Parathyroid adenoma (tissue), 2 donors: ENCODE results near the gene CYBA.
A peak's percentile ranks its signal among the peaks of the same experiment; 100 is the strongest.

Source experiments
- H2AFZ ChIP-seq: fragments of 300-600 bp; sonication (generic); one replicate; pipeline ENCODE4 v1.7.0; 2017; ENCODE audit warnings: antibody characterized with exemption, mild to moderate bottlenecking
- H3K27ac ChIP-seq: fragments of 300-600 bp; sonication (generic); one replicate; pipeline ENCODE4 v1.7.0; 2017
- H3K27me3 ChIP-seq: fragments of 300-600 bp; sonication (generic); one replicate; pipeline ENCODE4 v1.7.0; 2017; ENCODE audit warnings: low read length; ENCODE audit not compliant: control insufficient read depth, insufficient read depth
- H3K36me3 ChIP-seq: fragments of 300-600 bp; sonication (generic); one replicate; pipeline ENCODE4 v1.7.0; 2017; ENCODE audit warnings: low read length; ENCODE audit not compliant: control insufficient read depth, insufficient read depth
- H3K4me1 ChIP-seq: fragments of 300-600 bp; sonication (generic); one replicate; pipeline ENCODE4 v1.7.0; 2017; ENCODE audit warnings: control low read depth
- H3K4me2 ChIP-seq: fragments of 300-600 bp; sonication (generic); one replicate; pipeline ENCODE4 v1.7.0; 2017; ENCODE audit warnings: low read length
- H3K4me3 ChIP-seq: fragments of 300-600 bp; sonication (generic); one replicate; pipeline ENCODE4 v1.7.0; 2017; ENCODE audit warnings: low read depth, low read length
- H3K79me2 ChIP-seq: fragments of 300-600 bp; sonication (generic); one replicate; pipeline ENCODE4 v1.7.0; 2017; ENCODE audit warnings: control low read depth
- H3K9ac ChIP-seq: fragments of 300-600 bp; sonication (generic); one replicate; pipeline ENCODE4 v1.7.0; 2017; ENCODE audit warnings: mild to moderate bottlenecking
- H3K9me3 ChIP-seq: fragments of 300-600 bp; sonication (generic); one replicate; pipeline ENCODE4 v1.7.0; 2017; ENCODE audit warnings: low read length; ENCODE audit not compliant: control insufficient read depth
- TF ChIP-seq, protein P1 (sequence below): fragments of 300-600 bp; sonication (generic); IDR thresholded peaks from one replicate; pipeline ENCODE4 v1.7.0; 2017; ENCODE audit warnings: antibody characterized with exemption, mild to moderate bottlenecking
- donor health status: primary hyperparathyroidism.

The CYBA gene

DNA sequence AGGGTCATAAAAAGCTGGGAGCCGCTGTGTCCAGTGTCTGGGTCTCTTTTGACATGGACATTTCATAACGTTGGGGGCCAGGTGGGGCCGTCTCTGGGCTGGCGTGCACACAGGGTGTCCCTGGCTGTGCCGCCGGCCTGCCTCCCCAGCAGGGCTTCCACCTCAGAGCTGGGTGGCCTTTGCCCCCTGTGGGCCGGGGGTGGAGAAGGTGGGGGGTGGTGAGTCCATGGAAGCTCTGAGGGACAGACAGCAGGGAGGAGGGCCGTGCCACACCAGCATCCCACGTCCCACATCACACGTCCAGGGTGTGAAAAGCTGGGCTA lies 36.4 kb upstream of the CYBA start:
- no peaks in the 10 kb centered on the region for H3K27me3 ChIP-seq
- peak overlapping the region; percentile 93 for H3K4me2 ChIP-seq
- no peak overlapping the region for H3K9ac ChIP-seq
- no peaks in the 10 kb centered on the region for H3K9me3 ChIP-seq
- H3K27ac ChIP-seq: peak overlapping the region; percentile 48
- H2AFZ ChIP-seq: no peak overlapping the region
- no peaks in the 10 kb centered on the region for H3K36me3 ChIP-seq
- TF ChIP-seq, protein P1, sequence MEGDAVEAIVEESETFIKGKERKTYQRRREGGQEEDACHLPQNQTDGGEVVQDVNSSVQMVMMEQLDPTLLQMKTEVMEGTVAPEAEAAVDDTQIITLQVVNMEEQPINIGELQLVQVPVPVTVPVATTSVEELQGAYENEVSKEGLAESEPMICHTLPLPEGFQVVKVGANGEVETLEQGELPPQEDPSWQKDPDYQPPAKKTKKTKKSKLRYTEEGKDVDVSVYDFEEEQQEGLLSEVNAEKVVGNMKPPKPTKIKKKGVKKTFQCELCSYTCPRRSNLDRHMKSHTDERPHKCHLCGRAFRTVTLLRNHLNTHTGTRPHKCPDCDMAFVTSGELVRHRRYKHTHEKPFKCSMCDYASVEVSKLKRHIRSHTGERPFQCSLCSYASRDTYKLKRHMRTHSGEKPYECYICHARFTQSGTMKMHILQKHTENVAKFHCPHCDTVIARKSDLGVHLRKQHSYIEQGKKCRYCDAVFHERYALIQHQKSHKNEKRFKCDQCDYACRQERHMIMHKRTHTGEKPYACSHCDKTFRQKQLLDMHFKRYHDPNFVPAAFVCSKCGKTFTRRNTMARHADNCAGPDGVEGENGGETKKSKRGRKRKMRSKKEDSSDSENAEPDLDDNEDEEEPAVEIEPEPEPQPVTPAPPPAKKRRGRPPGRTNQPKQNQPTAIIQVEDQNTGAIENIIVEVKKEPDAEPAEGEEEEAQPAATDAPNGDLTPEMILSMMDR: no peak
- peak overlapping the region; percentile 70 for H3K4me3 ChIP-seq
- no peaks in the 10 kb centered on the region for H3K79me2 ChIP-seq
- peaks cover 23% of the 10 kb centered on the region for H3K4me1 ChIP-seq

DNA sequence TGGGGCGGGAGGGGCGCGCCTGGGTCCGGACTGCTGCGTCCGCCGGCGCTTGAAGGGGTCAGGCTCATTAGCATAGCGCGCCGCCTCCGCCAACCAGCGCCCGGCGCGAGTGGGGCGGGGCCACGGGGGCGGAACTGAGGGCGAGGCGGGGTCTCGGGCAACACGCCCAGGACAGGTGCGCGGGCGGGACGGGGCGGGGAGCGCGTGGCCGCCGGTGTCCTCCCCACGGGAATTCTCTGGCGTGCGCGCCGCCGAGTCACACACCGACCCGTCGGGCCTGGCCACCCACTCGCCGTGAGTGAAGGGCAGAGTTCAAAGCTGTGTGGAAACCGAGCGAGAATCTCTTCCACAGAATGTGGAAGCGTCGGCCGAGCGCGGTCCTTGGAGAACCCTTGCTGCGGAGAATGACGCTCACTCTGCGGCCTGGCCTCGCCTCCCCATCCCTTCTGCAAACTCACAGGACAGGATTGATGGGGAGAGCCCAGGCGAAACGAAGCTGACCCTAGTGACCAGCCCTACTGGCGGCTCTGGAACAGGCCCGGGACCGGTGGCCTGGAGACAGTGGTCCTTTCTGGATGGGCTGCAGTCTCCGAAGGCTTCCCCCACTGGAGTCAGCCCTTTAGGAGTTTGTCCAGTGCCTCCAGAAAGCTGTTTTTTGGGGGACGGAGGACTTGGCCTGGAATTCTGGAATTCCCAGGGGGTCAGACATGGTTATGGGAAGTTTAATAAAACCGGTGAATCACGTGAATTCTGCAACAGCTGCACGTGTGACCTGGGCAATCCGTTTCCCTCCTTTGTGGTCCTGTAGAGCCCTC lies 35.8 kb upstream of the CYBA start, which contains the start of gene SNAI3:
Gene SNAI3, minus strand, starts transcription at position 69 of the 815 bp plus-strand sequence. CDS start 101 bp downstream, outside the sequence.
- Histone ChIP-seq H3K4me2 (peak within 1 kb of the TSS; percentile 93), H3K36me3 (no peaks in the 10 kb centered on the region), H3K4me1 (peaks cover 23% of the 10 kb centered on the region), H3K27ac (peak within 1 kb of the TSS; percentile 48), H3K27me3 (no peaks in the 10 kb centered on the region), H3K9ac (no peak within 1 kb of the TSS), H3K4me3 (peak within 1 kb of the TSS; percentile 70), H3K9me3 (no peaks in the 10 kb centered on the region), H2AFZ (peak within 1 kb of the TSS; percentile 75), H3K79me2 (no peaks in the 10 kb centered on the region)
- TF ChIP-seq, protein P1: no peak

DNA sequence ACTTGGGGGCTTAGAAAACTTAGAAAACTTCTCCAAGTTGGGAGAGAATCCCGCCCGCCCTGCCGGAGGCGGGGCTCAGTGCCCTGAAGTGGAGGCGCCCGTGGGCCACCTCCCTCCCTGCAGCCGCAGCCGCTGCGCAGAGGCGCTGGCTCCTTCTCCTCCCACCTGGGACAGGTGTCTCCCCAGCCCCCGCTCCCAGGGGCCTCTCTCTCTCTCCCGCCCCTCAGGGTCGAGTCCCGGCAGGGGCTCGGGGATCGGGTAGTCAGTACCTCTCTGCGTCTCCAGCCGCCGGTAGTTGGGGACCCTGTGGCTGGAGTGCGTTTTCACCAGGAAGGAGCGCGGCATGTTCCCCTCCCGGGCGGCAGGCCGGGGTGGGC lies 35.2 kb upstream of the CYBA start:
- Histone ChIP-seq H3K9me3 (no peaks in the 10 kb centered on the region), H3K4me2 (peak overlapping the region; percentile 93), H3K9ac (no peak overlapping the region), H3K4me3 (peak overlapping the region; percentile 70), H3K27ac (no peak overlapping the region), H2AFZ (peak overlapping the region; percentile 75), H3K4me1 (peaks cover 23% of the 10 kb centered on the region), H3K36me3 (no peaks in the 10 kb centered on the region), H3K79me2 (no peaks in the 10 kb centered on the region), H3K27me3 (no peaks in the 10 kb centered on the region)
- TF ChIP-seq, protein P1: no peak

DNA sequence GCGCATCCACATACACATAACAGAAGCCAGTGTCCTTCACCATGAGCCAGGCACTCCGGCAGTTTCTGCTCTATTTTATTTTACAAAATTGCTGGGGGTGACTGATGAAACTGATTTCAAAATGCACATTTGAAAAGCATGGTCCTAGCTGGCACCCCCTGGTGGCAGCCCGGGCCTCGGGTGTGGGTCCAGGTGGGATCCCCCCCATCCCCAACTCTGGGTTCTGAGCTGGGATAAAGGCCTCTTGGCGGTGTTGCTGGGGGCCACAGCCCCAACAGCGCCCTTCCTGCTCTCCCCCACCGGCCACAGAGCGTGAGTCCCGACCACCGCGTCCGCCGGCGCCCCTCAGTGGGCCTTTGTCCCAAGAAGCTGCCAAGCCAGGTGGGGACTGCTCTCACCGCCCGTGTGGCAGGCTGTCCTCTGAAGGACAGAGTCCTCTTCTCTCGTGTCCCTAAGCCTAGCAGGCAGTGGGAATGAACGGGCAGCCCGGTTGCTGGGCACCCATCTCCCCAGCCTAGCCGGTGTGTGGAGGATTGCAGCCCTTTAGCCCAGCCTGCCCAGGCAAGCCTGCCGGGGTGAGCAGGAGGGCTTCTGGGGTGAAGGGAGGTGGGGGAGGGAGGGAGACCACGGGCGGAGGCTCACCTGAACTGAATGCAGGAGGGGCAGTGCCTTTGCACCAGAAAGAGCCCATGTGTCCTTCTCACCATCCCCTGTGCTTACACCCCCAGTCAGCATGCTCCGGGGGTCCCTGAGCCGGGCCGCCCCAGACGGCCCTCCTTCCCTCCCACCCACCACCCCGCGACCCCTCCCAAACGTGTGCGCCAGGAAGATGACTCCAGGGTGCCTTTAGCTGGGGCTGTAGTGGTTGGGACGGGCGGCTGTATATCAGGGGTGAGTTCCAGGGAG lies 34.6 kb upstream of the CYBA start:
- H3K27me3 ChIP-seq: no peaks in the 10 kb centered on the region
- H3K4me2 ChIP-seq: peak overlapping the region; percentile 93
- no peaks in the 10 kb centered on the region for H3K79me2 ChIP-seq
- TF ChIP-seq, protein P1: peak; percentile 30
- H3K27ac ChIP-seq: no peak overlapping the region
- H3K9ac ChIP-seq: no peak overlapping the region
- H2AFZ ChIP-seq: peak overlapping the region; percentile 75
- H3K4me3 ChIP-seq: peak overlapping the region; percentile 70
- peaks cover 23% of the 10 kb centered on the region for H3K4me1 ChIP-seq
- no peaks in the 10 kb centered on the region for H3K36me3 ChIP-seq
- no peaks in the 10 kb centered on the region for H3K9me3 ChIP-seq
